ENCODE data around the gene NUDT4. TPM values are rescaled to one million over a fixed set of nuclear protein-coding genes. Genes with fewer than 3 reads are reported as not detected.

The NUDT4 gene
- total RNA-seq, 1 donor from 2014 or later = 91.7 TPM

DNA sequence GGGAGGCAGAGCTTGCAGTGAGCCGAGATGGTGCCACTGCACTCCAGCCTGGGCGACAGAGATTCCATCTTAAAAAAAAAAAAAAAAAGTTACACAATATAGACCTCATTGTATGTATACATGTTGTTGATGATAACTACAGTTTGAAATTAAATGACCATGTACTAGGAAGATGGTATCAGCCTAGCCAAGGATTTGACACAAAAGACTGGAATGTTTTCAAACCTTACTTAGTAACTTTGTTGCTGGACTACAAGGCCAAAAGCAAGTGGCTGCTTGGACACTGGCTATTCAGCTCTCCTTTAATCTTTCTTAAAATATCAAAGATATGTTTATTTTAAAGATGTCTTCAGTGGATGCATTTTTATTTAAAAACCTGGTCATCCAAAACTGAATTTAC is 18.9 kb upstream of the NUDT4 start:
- Mint-ChIP-seq H3K36me3 (ENCODE audit: low read depth, unreplicated experiment) (no peaks in the 10 kb centered on the region), H3K4me1 (ENCODE audit: unreplicated experiment) (peaks cover 1% of the 10 kb centered on the region), H3K9me3 (ENCODE audit: unreplicated experiment) (no peaks in the 10 kb centered on the region), H3K27ac (ENCODE audit: unreplicated experiment) (no peak overlapping the region), H3K4me3 (ENCODE audit: unreplicated experiment) (no peak overlapping the region), H3K27me3 (ENCODE audit: unreplicated experiment) (no peaks in the 10 kb centered on the region)
- DNase-seq (ENCODE audit: low spot score) = no peak
- TF ChIP-seq, protein P1, sequence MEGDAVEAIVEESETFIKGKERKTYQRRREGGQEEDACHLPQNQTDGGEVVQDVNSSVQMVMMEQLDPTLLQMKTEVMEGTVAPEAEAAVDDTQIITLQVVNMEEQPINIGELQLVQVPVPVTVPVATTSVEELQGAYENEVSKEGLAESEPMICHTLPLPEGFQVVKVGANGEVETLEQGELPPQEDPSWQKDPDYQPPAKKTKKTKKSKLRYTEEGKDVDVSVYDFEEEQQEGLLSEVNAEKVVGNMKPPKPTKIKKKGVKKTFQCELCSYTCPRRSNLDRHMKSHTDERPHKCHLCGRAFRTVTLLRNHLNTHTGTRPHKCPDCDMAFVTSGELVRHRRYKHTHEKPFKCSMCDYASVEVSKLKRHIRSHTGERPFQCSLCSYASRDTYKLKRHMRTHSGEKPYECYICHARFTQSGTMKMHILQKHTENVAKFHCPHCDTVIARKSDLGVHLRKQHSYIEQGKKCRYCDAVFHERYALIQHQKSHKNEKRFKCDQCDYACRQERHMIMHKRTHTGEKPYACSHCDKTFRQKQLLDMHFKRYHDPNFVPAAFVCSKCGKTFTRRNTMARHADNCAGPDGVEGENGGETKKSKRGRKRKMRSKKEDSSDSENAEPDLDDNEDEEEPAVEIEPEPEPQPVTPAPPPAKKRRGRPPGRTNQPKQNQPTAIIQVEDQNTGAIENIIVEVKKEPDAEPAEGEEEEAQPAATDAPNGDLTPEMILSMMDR (IDR thresholded peaks at IDR 0.05; ENCODE audit: unreplicated experiment) = no peak

DNA sequence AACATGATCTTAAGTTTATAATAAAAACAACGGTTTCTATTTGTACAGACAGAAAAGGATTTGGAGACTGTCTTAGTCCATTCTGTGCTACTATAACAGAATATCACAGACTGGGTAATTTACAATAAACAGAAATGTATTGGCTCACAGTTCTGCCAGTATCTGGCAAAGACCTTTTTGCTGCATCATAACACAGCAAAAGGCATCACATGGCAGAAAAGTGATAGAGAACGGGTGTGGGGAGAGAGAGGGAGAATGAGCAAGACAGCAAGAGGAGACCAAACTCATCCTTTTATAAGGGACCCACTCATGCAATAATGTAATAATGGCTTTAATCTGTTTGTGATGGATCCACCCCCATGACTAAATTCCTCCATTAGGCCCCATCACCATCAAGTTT is 17.0 kb upstream of the NUDT4 start:
- Mint-ChIP-seq H3K36me3 (ENCODE audit: low read depth, unreplicated experiment) (no peaks in the 10 kb centered on the region), H3K4me1 (ENCODE audit: unreplicated experiment) (peaks cover 3% of the 10 kb centered on the region), H3K27ac (ENCODE audit: unreplicated experiment) (no peak overlapping the region), H3K9me3 (ENCODE audit: unreplicated experiment) (no peaks in the 10 kb centered on the region), H3K4me3 (ENCODE audit: unreplicated experiment) (no peak overlapping the region), H3K27me3 (ENCODE audit: unreplicated experiment) (no peaks in the 10 kb centered on the region)
- DNase-seq (ENCODE audit: low spot score) = no peak
- TF ChIP-seq, protein P1 (IDR thresholded peaks at IDR 0.05; ENCODE audit: unreplicated experiment) = no peak

DNA sequence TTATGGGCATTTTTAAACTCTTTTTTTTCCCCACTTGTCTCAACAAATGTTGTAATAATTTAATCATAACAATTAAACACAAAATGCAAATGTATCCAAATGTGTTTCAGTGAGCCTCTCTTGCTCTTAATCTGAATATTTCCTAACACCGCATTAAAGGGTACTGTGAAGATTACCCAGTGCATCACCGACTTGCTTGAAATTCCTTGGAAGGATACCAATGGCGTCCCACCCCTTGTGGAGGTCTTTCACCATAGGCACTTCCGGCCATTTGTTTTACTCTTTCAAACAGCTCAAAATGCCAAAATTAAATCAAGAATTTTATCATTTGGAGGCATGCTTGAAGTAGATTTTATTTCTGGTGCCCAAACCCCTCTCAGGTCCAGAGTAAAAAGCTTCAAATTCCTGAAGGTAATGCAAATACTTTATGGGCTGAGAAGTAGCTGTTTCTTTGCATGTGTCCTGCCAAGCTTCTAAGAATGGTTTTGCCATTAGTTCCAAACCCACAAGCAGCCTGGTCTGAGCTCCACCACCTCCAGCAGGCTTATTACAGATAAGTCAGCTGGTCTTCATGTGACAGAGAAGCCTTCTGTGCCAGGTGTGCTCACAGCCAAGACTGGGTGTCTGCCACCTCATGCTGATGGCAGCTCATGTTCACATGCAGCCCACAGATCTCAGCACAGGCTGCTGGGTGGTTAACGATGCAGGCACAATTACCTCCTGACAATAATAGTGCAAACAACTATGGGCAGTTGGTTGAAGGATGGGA is 16.4 kb upstream of the NUDT4 start:
- Mint-ChIP-seq H3K27me3 (ENCODE audit: unreplicated experiment) (no peaks in the 10 kb centered on the region), H3K4me1 (ENCODE audit: unreplicated experiment) (peaks cover 3% of the 10 kb centered on the region), H3K9me3 (ENCODE audit: unreplicated experiment) (no peaks in the 10 kb centered on the region), H3K4me3 (ENCODE audit: unreplicated experiment) (no peak overlapping the region), H3K27ac (ENCODE audit: unreplicated experiment) (no peak overlapping the region), H3K36me3 (ENCODE audit: low read depth, unreplicated experiment) (no peaks in the 10 kb centered on the region)
- TF ChIP-seq, protein P1 (IDR thresholded peaks at IDR 0.05; ENCODE audit: unreplicated experiment) = no peak
- DNase-seq (ENCODE audit: low spot score) = no peak

DNA sequence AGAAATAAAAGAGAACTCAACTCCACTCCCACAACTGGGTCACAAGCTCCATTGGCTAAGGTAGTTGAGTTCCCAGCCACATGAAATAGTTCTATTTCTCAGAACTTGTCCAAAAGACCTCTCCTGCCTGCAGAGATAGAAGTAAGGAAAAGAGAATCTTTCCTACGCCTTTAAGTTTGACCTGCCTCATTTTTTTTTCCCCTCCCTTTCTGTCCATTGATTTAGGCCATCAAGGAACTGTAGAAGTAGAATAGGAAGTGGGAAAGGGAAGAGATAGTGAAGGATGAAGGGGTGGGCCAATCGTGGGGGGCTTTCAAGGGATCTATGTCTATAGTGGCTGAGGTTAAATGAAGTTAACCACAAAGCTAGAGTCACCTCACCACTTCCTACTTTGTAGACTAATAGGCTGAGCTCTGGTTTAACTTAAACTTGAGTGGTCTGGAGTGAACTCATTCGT is 13.9 kb upstream of the NUDT4 start:
- Mint-ChIP-seq H3K9me3 (ENCODE audit: unreplicated experiment) (no peaks in the 10 kb centered on the region), H3K4me1 (ENCODE audit: unreplicated experiment) (peaks cover 3% of the 10 kb centered on the region), H3K4me3 (ENCODE audit: unreplicated experiment) (no peak overlapping the region), H3K36me3 (ENCODE audit: low read depth, unreplicated experiment) (no peaks in the 10 kb centered on the region), H3K27ac (ENCODE audit: unreplicated experiment) (no peak overlapping the region), H3K27me3 (ENCODE audit: unreplicated experiment) (no peaks in the 10 kb centered on the region)
- TF ChIP-seq, protein P1 (IDR thresholded peaks at IDR 0.05; ENCODE audit: unreplicated experiment) = no peak
- no peak for DNase-seq (ENCODE audit: low spot score)

DNA sequence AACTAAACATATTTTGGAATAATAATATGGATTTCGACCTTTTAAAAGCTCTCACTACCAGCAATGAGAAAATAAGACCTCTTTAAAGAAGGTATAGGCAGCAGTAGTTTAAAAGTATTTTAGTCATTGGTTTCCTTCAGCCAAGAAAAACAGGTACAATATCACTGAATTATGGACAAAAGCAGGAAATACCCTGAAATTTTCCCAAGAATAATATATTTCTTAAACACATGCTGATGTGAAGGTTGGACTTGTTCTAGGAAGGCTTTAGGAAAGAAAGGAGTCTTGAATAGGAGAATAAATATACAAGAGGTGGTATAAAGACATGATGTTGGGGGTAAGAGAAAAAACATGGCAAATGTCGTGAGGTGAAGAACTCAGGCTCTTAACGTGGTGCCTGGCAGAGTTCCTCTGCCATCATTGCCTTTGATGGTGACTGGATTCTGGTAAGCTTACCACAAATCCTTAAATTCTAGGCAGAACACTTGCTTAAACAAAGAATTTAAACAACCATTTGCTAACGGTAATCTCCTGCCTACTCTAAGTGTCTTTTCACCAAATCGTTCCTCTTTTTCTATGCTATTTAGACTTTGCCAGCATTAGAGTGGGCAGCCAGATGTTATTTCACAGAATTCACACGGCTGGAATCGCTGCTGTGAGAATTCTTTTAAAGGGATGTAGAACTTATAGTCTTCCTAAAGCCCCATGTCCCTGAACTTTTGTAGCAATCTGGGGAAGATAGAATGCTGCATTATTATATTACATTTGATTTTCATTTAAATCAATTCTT is 11.9 kb upstream of the NUDT4 start:
- no peak overlapping the region for H3K4me3 Mint-ChIP-seq (ENCODE audit: unreplicated experiment)
- H3K27me3 Mint-ChIP-seq (ENCODE audit: unreplicated experiment) = no peaks in the 10 kb centered on the region
- H3K36me3 Mint-ChIP-seq (ENCODE audit: low read depth, unreplicated experiment) = no peaks in the 10 kb centered on the region
- no peaks in the 10 kb centered on the region for H3K9me3 Mint-ChIP-seq (ENCODE audit: unreplicated experiment)
- DNase-seq (ENCODE audit: low spot score) = no peak
- peaks cover 3% of the 10 kb centered on the region for H3K4me1 Mint-ChIP-seq (ENCODE audit: unreplicated experiment)
- H3K27ac Mint-ChIP-seq (ENCODE audit: unreplicated experiment) = no peak overlapping the region
- TF ChIP-seq, protein P1 (IDR thresholded peaks at IDR 0.05; ENCODE audit: unreplicated experiment) = no peak
